ENCODE data around the gene SPSB2.

DNA sequence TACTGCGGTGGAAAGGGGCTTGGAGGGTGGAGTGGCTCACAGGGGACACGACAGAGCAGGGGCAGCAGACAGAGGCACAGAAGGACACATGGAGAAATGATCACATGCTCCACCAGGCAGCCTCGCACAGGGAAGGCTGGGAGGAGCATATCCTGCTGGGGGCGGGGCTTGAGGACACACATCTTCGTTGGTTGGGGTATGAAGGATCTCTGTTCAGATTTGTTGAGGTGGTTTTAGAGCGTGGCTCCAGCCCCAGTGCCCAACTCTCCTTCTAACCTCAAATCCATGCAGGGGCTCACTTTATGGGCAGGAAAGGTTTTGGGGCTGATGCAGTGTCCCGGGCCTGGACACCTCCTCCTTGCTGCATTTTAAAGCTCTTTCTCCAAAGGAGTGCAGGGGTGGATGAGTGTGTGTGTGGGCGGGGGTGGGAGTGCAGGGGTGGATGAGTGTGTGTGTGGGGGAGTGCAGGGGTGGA, 45.6 kb downstream of the SPSB2 start:
- TF ChIP-seq, protein P1, sequence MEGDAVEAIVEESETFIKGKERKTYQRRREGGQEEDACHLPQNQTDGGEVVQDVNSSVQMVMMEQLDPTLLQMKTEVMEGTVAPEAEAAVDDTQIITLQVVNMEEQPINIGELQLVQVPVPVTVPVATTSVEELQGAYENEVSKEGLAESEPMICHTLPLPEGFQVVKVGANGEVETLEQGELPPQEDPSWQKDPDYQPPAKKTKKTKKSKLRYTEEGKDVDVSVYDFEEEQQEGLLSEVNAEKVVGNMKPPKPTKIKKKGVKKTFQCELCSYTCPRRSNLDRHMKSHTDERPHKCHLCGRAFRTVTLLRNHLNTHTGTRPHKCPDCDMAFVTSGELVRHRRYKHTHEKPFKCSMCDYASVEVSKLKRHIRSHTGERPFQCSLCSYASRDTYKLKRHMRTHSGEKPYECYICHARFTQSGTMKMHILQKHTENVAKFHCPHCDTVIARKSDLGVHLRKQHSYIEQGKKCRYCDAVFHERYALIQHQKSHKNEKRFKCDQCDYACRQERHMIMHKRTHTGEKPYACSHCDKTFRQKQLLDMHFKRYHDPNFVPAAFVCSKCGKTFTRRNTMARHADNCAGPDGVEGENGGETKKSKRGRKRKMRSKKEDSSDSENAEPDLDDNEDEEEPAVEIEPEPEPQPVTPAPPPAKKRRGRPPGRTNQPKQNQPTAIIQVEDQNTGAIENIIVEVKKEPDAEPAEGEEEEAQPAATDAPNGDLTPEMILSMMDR (IDR thresholded peaks at IDR 0.05), result no peak
- TF ChIP-seq POLR2A (IDR thresholded peaks at IDR 0.05), result no peak

All from heart left ventricle (tissue), 13 donors.